OCI-LY7 (cell line): ENCODE measurements around the gene MRPL20. TPM values are rescaled to one million over a fixed set of nuclear protein-coding genes. Genes with fewer than 3 reads are reported as not detected.
"Not testable (repeated sequence)": the region's sequence is repeated elsewhere in the genome, so short reads cannot be mapped to it uniquely, and the experiment has no call there.

ENCODE experiments used
- BruUV-seq: library from RNA; stranded (reverse); fragments of 400-500 nt; replicated peaks from 2 replicates; lab custom pipeline; 2021; lab: Mats Ljungman, UMichigan
- CTCF ChIA-PET: fragments of 300-600 bp; sonication (Branson Sonifier 250); formaldehyde crosslinking; loops from one replicate; lab custom pipeline; 2022; ENCODE audit warnings: antibody characterized with exemption; ENCODE audit not compliant: unreplicated experiment; lab: Charles Lee
- POLR2A ChIA-PET: fragments of 300-600 bp; sonication (Branson Sonifier 250); formaldehyde crosslinking; loops from one replicate; lab custom pipeline; 2022; ENCODE audit warnings: antibody characterized with exemption; lab: Charles Lee
- DNase-seq: peaks from one replicate; pipeline ENCODE4 v3.0.0-alpha.2; 2015; ENCODE audit warnings: low spot score
- H2AFZ ChIP-seq: fragments of 200-600 bp; sonication (generic), shearing (Covaris generic); 2 replicates; pipeline ENCODE4 v1.6.1; 2014; ENCODE audit warnings: mild to moderate bottlenecking, antibody characterized with exemption, low read length, moderate library complexity
- H3K27ac ChIP-seq: fragments of 200-600 bp; sonication (generic); 2 replicates; pipeline ENCODE4 v1.5.1; 2014; ENCODE audit warnings: mixed run types, low read depth, mild to moderate bottlenecking, moderate library complexity, low read length, inconsistent platforms; ENCODE audit not compliant: poor library complexity, severe bottlenecking
- H3K36me3 ChIP-seq: fragments of 200-600 bp; sonication (generic); 2 replicates; pipeline ENCODE4 v1.6.1; 2014; ENCODE audit warnings: mild to moderate bottlenecking, antibody characterized with exemption, low read length, moderate library complexity, mixed read lengths; ENCODE audit not compliant: insufficient read depth
- H3K4me1 ChIP-seq: fragments of 200-600 bp; sonication (generic); 2 replicates; pipeline ENCODE4 v1.5.1; 2014; ENCODE audit warnings: mild to moderate bottlenecking, low read length; ENCODE audit not compliant: insufficient read depth, poor library complexity, severe bottlenecking
- H3K4me2 ChIP-seq: fragments of 200-600 bp; sonication (generic); 2 replicates; pipeline ENCODE4 v1.6.1; 2014; ENCODE audit warnings: mild to moderate bottlenecking, low read length
- H3K4me3 ChIP-seq: fragments of 200-600 bp; sonication (generic); 2 replicates; pipeline ENCODE4 v1.5.1; 2014; ENCODE audit warnings: mild to moderate bottlenecking, low read depth, low read length; ENCODE audit not compliant: poor library complexity, severe bottlenecking
- H3K79me2 ChIP-seq: fragments of 200-600 bp; sonication (generic); 2 replicates; pipeline ENCODE4 v1.6.1; 2016; ENCODE audit warnings: low read depth, mild to moderate bottlenecking, low read length, moderate library complexity, mixed read lengths; ENCODE audit not compliant: insufficient read depth
- H3K9me2 ChIP-seq: fragments of 200-600 bp; sonication (generic); 2 replicates; pipeline ENCODE4 v1.6.1; 2016; ENCODE audit warnings: mild to moderate bottlenecking, low read length, mixed read lengths; ENCODE audit not compliant: insufficient read depth
- H3K9me3 ChIP-seq: fragments of 200-600 bp; sonication (generic); 2 replicates; pipeline ENCODE4 v1.6.1; 2014; ENCODE audit warnings: mild to moderate bottlenecking, mixed run types, low read length, mixed read lengths
- H4K20me1 ChIP-seq: fragments of 200-600 bp; sonication (generic); 2 replicates; pipeline ENCODE4 v1.6.1; 2014; ENCODE audit warnings: mild to moderate bottlenecking, antibody characterized with exemption, low read length, moderate library complexity, mixed read lengths; ENCODE audit not compliant: insufficient read depth
- EZH2phosphoT487 ChIP-seq: fragments of 200-600 bp; sonication (generic); IDR thresholded peaks from 2 replicates; pipeline ENCODE4 v1.6.1; 2018; ENCODE audit warnings: low read depth, borderline replicate concordance, mild to moderate bottlenecking, mixed run types, antibody characterized with exemption, low read length, moderate library complexity, mixed read lengths
- intact Hi-C: fragments of 100-400 bp; cut with micrococcal nuclease; formaldehyde crosslinking; loops from one replicate; pipeline ENCODE4 v1.10.0; 2022; ENCODE audit not compliant: unreplicated experiment
- total RNA-seq, 2 experiments: library from RNA; depleted of rRNA in 1 of 2; stranded (reverse); fragments of >200 nt in 1 of 2; shearing (Covaris generic) in 1 of 2; gene quantifications; 2 replicates each; pipeline ENCODE4 v1.2.3, GENCODE V29; 2014 to 2022
- TF ChIP-seq, protein P1 (sequence below): fragments of 200-600 bp; sonication (generic); conservative IDR thresholded peaks from 2 replicates; pipeline ENCODE4 v1.5.1; 2014; ENCODE audit warnings: mild to moderate bottlenecking, antibody characterized with exemption, low read length, moderate library complexity, mixed read lengths

Gene MRPL20
- total RNA-seq, 2 experiments from 2014 or later: 143 to 165 TPM

DNA sequence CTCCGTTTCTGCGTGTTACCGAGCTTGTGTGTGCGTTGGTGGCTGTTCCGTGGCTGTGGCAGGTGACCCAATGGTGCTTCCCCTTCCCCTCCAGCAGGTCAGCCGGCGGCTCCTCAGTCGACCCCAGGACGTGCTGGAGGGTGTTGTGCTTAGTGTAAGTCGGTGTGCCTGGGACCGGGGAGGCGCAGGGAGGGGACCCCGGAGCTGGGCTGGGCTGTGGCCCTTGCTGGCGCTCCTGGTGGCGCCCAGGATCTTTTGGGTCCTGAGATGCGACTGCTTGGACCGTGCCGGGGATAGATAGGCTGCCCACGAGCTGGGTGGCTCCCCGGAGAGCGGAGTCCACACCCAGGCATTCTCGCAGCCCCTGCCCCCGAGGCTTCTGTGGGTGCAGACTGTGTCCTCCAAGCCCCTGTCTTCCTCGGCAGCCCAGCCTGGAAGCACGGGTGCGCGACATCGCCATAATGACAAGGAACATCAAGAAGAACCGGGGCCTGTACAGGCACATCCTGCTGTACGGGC, 48.3 kb upstream of the MRPL20 start:
- TF ChIP-seq EZH2phosphoT487: no peak
- TF ChIP-seq, protein P1, sequence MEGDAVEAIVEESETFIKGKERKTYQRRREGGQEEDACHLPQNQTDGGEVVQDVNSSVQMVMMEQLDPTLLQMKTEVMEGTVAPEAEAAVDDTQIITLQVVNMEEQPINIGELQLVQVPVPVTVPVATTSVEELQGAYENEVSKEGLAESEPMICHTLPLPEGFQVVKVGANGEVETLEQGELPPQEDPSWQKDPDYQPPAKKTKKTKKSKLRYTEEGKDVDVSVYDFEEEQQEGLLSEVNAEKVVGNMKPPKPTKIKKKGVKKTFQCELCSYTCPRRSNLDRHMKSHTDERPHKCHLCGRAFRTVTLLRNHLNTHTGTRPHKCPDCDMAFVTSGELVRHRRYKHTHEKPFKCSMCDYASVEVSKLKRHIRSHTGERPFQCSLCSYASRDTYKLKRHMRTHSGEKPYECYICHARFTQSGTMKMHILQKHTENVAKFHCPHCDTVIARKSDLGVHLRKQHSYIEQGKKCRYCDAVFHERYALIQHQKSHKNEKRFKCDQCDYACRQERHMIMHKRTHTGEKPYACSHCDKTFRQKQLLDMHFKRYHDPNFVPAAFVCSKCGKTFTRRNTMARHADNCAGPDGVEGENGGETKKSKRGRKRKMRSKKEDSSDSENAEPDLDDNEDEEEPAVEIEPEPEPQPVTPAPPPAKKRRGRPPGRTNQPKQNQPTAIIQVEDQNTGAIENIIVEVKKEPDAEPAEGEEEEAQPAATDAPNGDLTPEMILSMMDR: no peak
- ChIA-PET CTCF (no interaction called here), POLR2A (no interaction called here)
- no TSS peak for BruUV-seq
- Histone ChIP-seq H4K20me1 (no peaks in the 10 kb centered on the region), H3K4me1 (no peaks in the 10 kb centered on the region), H3K4me3 (no peak overlapping the region), H3K27ac (no peak overlapping the region), H3K9me2 (no peaks in the 10 kb centered on the region), H3K36me3 (no peaks in the 10 kb centered on the region), H3K4me2 (no peak overlapping the region), H3K79me2 (no peaks in the 10 kb centered on the region), H3K9me3 (no peaks in the 10 kb centered on the region), H2AFZ (no peak overlapping the region)
- DNase-seq: no peak
- intact Hi-C loops: no loop called here

DNA sequence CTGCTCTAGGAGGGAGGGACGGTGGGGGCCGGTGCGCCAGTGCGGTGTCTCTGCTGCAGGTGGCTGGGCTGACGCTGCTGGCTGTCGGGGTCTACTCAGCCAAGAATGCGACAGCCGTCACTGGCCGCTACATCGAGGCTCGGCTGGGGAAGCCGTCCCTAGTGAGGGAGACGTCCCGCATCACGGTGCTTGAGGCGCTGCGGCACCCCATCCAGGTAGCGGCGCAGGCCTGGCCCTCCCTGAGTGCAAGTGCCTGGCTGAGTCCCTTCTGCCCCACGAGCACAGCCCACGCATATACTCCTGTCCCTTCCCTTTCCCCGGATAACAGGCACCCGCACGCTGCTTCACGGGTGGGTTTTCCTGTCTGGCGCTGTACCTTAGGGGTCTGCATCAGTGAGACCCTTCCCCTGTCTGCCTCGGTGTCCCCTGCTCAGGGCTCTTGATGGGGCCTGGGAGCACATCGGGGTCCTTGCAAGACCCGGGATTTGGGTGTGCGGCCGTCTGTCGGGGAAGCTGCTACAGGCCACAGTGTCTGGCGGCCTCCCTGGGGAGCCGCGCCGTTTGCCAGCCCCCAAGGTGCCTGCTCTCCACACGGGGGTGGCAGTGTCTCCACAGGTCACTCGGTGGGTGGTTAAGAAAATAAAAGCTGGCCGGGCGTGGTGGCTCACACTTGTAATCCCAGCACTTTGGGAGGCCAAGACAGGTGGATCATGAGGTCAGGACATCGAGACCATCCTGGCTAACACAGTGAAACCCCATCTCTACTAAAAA, 47.4 kb upstream of the MRPL20 start:
- H3K4me1 ChIP-seq, CTCF ChIA-PET, BruUV-seq, H4K20me1 ChIP-seq, H3K79me2 ChIP-seq, H3K4me3 ChIP-seq, DNase-seq, H3K4me2 ChIP-seq, H3K27ac ChIP-seq, H3K36me3 ChIP-seq, H3K9me3 ChIP-seq, H3K9me2 ChIP-seq, H2AFZ ChIP-seq, intact Hi-C loops: not testable (repeated sequence)
- POLR2A ChIA-PET: interaction anchor here (0.7 kb wide), 1 partner anchor 576 kb away, joined by 8 read pairs; no protein-coding TSS in a partner anchor

GRCh38 chr1:1452882-1453281, 45.8 kb upstream of the MRPL20 start:
- no peak for DNase-seq
- intact Hi-C loops: no loop called here
- BruUV-seq: no TSS peak
- no peaks in the 10 kb centered on the region for H4K20me1 ChIP-seq
- CTCF ChIA-PET: no interaction called here
- H3K4me3 ChIP-seq: no peak overlapping the region
- H3K36me3 ChIP-seq: no peaks in the 10 kb centered on the region
- no peak overlapping the region for H3K27ac ChIP-seq
- no peak for TF ChIP-seq EZH2phosphoT487
- TF ChIP-seq, protein P1: no peak
- POLR2A ChIA-PET: interaction anchor here (0.6 kb wide), 1 partner anchor 24 kb away, joined by 3 read pairs; no protein-coding TSS in a partner anchor
- H3K9me2 ChIP-seq: no peaks in the 10 kb centered on the region
- no peak overlapping the region for H2AFZ ChIP-seq
- no peak overlapping the region for H3K4me2 ChIP-seq
- no peaks in the 10 kb centered on the region for H3K9me3 ChIP-seq
- H3K79me2 ChIP-seq: no peaks in the 10 kb centered on the region
- no peaks in the 10 kb centered on the region for H3K4me1 ChIP-seq

DNA sequence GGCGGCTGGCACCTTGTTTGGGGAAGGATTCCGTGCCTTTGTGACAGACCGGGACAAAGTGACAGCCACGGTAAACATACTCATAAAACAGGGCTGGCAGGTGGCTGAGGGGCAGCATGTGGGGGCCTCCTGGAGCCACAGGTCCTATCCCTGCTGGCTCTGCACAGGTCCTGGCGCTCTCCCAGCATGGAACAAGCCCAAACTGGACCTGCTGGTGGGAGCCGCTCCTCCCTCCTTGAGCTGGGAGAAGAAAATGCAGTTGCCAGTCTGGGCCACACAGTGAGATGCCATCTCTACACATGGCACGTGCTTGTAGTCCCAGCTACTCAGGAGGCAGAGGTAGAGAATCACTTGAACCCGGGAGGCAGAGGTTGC, 45.3 kb upstream of the MRPL20 start:
- DNase-seq, H4K20me1 ChIP-seq, BruUV-seq, H3K79me2 ChIP-seq, H2AFZ ChIP-seq, H3K9me2 ChIP-seq, H3K27ac ChIP-seq, intact Hi-C loops, H3K4me1 ChIP-seq, CTCF ChIA-PET, H3K4me3 ChIP-seq, H3K36me3 ChIP-seq, H3K9me3 ChIP-seq, H3K4me2 ChIP-seq: not testable (repeated sequence)
- POLR2A ChIA-PET: interaction anchor here (0.6 kb wide), 1 partner anchor 23 kb away, joined by 3 read pairs; no protein-coding TSS in a partner anchor
